HT-29 (cell line): ENCODE measurements around the gene GAA. TPM values are rescaled to one million over a fixed set of nuclear protein-coding genes. Genes with fewer than 3 reads are reported as not detected.
"Not testable (repeated sequence)": the region's sequence is repeated elsewhere in the genome, so short reads cannot be mapped to it uniquely, and the experiment has no call there.

ENCODE experiments used
- DNase-seq: peaks from one replicate; pipeline ENCODE4 v3.0.0-alpha.2; 2015; ENCODE audit warnings: low spot score
- small RNA-seq: library from RNA; depleted of rRNA; stranded (forward); fragments of <200 nt; gene quantifications from one replicate; pipeline ENCODE3, GENCODE V24; 2014
- total RNA-seq: library from RNA; depleted of rRNA; stranded (reverse); fragments of >200 nt; shearing (Covaris generic); gene quantifications from 2 replicates; pipeline ENCODE4 v1.2.3, GENCODE V29; 2014; rRNA removed

The GAA gene
- total RNA-seq, 1 experiment from 2014 or later, result 6.4 TPM

DNA sequence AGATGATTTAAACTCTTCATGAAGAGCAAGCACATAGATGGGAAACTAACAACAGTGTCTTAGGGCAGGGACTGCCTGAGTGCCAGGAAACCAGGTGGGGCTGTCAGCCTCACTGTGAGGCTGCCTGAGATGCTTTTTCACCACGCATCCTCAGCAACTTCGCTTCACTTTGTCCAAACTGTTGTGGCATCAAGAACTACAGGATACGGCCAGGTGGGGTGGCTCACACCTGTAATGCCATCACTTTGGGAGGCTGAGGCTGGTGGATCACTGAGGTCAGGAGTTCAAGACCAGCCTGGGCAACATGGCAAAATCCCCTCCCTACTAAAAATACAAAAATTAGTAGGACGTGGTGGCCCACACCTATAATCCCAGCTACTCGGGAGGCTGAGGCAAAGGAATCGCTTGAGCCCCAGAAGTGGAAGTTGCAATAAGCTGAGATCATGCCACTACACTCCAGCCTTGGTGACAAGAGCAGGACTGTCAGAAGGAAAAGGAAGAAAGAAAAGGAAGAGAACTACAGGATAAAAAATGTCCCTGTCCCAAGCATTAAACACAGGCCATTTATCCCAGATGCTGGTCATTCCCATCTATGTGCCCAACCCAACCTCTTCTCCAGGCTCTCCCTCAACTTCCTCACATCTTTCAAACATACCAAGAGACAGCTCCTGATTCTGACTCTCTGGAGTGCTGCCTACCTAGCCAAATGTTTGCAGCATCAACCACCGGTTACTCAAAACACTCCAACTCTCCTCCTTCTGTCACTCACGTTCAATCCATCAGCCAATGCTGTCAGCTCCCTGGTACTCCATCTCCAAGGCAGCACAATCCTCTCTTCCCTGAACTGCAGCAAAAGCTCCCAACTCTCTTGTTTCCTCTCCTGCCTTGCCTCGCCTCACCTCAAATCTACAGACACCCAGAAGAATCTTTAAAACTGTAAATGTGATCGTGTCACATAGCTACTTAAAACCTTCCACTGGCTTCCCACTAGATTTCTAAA is 44.0 kb downstream of the GAA start:
- peak; percentile 21 for DNase-seq

GRCh38 chr17:80146121-80147034 is 45.0 kb downstream of the GAA start:
- peak; percentile 26 for DNase-seq

- peak; percentile 96 for DNase-seq
These were observed 45.8 kb downstream of the GAA start, which contains the start of gene EIF4A3 for GRCh38 chr17:80147035-80147822. EIF4A3 (minus strand) TSS chr17:80147128; CDS start chr17:80146961, 167 bp downstream.

DNA sequence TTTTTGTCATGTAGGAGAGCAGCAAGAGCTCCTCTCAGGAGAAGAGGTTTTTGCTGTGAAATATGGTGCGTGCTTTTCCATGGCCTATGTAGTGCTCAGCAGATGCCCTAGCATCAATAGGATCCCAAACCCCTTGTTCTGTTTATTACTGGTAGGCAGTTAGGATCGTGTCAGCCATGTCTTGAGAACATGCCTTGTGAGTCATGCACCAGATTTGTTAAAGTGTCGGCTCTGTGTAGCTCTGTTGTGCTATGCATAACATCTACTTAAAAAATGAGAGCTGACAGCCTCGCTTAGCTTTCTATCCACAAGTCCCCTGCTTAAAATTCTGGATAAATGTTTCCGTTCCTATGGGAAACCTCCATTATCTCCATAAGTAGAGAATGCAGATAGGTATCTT is 50.0 kb downstream of the GAA start:
- DNase-seq, result no peak

GRCh38 chr17:80152081-80152702 is 50.8 kb downstream of the GAA start:
- DNase-seq, result no peak

- no peak for DNase-seq
These were observed 51.6 kb downstream of the GAA start for GRCh38 chr17:80153004-80153403.

GRCh38 chr17:80154166-80154565 is 52.8 kb downstream of the GAA start:
- DNase-seq, result no peak

GRCh38 chr17:80155600-80155999 is 54.2 kb downstream of the GAA start:
- DNase-seq, result not testable (repeated sequence)

- DNase-seq, result no peak
These were observed 57.5 kb downstream of the GAA start for GRCh38 chr17:80158846-80159245.

DNA sequence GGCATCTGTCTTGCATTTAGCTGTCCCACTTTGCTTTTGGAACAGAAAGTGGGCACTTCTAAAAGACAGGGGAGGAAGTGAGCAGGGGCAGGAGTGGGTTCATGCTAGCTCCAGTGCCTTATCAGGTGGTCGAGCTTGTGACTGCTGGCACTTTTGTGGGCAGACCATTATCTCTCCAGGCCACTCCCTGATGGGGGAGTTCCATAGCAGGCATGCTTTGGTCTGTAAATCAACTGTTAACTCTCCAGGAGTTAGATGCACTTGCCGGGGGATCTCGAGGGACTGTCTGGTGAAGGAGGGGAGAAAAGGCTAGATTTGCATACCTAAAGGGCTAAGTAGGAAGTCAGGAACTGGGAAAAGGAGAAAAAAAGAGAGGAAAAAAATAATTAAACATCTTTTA is 59.2 kb downstream of the GAA start:
- DNase-seq, result no peak

DNA sequence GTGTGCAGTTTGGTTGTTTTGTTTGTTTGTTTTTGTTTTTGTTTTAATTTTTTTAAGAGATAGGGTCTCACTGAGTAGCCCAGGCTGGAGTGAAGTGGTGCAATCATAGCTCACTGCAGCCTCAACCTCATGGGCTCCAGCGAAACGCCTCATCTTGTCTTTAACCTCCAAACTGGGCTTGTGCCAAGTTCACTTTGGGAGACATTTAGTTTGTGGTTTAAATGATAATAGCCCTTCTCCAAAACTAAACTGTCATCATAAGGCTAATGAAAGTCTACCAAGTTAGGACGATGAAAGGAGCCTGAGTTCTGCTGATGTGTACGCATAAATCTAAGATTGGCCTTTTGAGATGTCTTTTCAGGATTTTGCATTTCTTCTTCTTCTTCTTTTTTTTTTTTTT is 62.0 kb downstream of the GAA start:
- DNase-seq, result no peak

DNA sequence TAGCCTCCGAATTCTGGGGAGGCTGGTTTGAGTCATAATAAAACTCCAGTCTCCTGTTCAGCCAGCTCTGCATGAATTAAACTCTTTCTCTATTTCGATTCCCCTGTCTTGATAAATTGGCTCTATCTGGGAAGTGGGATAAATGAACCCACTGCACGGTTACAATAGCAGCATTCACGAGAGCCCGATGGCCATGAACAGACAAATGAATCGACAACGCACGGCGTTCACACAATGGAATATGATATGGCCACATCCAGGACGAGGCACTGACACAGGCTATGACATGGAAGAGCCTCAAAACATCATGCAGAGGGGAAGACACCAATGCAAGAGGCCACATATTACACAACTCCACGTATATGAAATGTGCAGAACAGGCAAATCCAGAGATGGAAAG is 62.8 kb downstream of the GAA start:
- DNase-seq, result no peak

DNA sequence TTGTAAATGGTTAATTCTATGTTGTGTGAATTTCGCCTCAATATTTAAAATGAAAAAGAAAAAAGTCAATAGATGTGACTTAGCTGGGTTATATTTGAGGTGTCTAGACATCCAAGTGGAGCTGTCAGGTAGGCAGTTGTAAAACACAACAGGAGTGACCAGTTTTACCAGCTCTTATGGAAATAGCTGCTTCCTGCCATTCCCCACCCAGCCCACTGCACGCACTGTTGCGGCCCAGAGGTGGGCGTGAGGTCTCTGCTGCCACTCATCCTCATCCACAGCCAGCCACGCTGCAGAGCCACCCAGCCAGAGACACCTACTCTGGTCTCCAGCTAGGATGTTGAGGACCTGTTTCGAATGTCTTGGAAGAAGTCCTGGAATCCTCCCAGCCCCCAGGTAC is 65.1 kb downstream of the GAA start:
- DNase-seq, result peak; percentile 44

DNA sequence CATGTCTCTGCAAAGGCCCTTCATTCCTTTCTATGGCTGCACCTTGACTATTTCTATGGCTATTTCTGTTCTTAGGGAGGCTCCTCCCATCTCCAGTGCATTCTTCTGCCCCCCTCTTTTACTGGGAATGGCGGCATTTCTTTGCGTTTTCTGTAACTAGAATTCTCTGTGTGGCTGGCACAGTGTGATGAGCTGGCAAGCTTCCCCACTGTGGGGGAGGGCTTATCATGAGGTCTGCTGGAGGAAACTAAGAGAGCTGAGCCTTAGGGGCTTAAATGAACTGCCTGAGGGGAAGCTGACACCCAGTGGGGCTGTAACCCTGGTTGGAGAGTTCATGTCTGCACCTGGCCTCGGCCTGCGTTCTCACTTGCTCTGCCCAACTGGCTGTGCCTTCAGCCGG is 67.0 kb downstream of the GAA start:
- no peak for DNase-seq

DNA sequence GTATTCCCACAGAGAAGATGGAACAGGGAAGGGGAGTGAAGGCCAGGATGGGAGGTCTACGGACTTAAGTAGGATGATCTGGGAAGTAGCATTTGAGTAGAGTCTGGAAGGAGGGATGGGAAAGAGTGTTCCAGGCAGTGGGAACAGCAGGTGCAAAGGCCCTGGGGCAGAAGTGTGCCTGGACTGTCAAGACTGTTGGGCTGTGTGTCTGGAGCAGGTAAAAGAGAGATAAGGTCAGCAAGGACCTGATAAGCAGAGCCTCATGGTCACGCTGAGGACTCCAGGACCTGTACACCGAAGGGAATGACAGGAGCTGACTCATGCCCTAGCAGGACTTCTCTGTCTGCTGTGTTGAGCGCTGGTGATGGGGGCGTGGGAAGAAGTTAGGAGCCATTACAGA is 67.7 kb downstream of the GAA start:
- DNase-seq, result no peak

Small RNA genes within 50 kb of the gene (small RNA-seq; reads per million reads assigned to genes)
- not detected for gene AC087741.2
- not detected for gene MIR1268B

Other genes starting within 250 kb of the GAA start
- 24.3 and 24.6 TPM in 2 replicates for gene TBC1D16, start 65.7 kb upstream of the GAA start, total RNA-seq
- gene CCDC40, start 64.9 kb upstream of the GAA start, total RNA-seq, result 5.5 and 7.0 TPM in 2 replicates
- gene EIF4A3, start 45.5 kb downstream of the GAA start, total RNA-seq, result 90.5 and 108 TPM in 2 replicates
- 1.7 and 9.4 TPM in 2 replicates for gene CARD14, start 68.4 kb downstream of the GAA start, total RNA-seq
- gene SGSH, start 118.8 kb downstream of the GAA start, total RNA-seq, result 4.1 and 5.9 TPM in 2 replicates
- gene SLC26A11, start 118.8 kb downstream of the GAA start, total RNA-seq, result 0.94 and 2.8 TPM in 2 replicates
- gene RNF213, start 159.3 kb downstream of the GAA start, total RNA-seq, result 49.5 and 70.5 TPM in 2 replicates